Lung (tissue), 12 donors: Measurements from ENCODE around the gene SPATA20. TPM values are rescaled to one million over a fixed set of nuclear protein-coding genes. Genes with fewer than 3 reads are reported as not detected.

Experiments
- ATAC-seq: fragments of 200-7000 bp; cut with Tn5 transposase; one replicate; pipeline ENCODE4 v1.9.1; 2020; ENCODE audit warnings: moderate number of reproducible peaks; ENCODE audit not compliant: insufficient read depth, low FRiP score
- DNase-seq, 3 donors: peaks; one replicate each; pipeline ENCODE4 v3.0.0-alpha.2; 2013 to 2017
- H3K27ac ChIP-seq, 2 donors: one replicate each; pipeline ENCODE4 v1.5.1; 2013; ENCODE audit warnings: mild to moderate bottlenecking in 2 of 2, moderate library complexity in 2 of 2, control low read depth in 1 of 2, inconsistent platforms in 1 of 2, low read depth in 1 of 2, low read length in 1 of 2
- H3K27me3 ChIP-seq, 3 donors: one replicate each; pipeline ENCODE4 v1.5.1; 2013; ENCODE audit warnings: low read length in 2 of 3; ENCODE audit not compliant: control insufficient read depth in 3 of 3, insufficient read depth in 3 of 3
- H3K36me3 ChIP-seq, 4 donors: one replicate each; pipeline ENCODE4 v1.5.1; 2013; ENCODE audit warnings: low read length in 4 of 4, mild to moderate bottlenecking in 1 of 4, moderate library complexity in 1 of 4; ENCODE audit not compliant: control insufficient read depth in 4 of 4, insufficient read depth in 4 of 4
- H3K4me1 ChIP-seq, 5 donors: one replicate each; pipeline ENCODE4 v1.5.1; 2013; ENCODE audit warnings: low read length in 5 of 5, mild to moderate bottlenecking in 2 of 5, moderate library complexity in 1 of 5; ENCODE audit not compliant: control insufficient read depth in 5 of 5, insufficient read depth in 5 of 5
- H3K4me3 ChIP-seq: one replicate; pipeline ENCODE4 v1.5.1; 2013; ENCODE audit warnings: mild to moderate bottlenecking, control low read depth, moderate library complexity
- H3K9ac ChIP-seq, 2 donors: one replicate each; pipeline ENCODE4 v1.5.1; 2013; ENCODE audit warnings: low read length in 2 of 2, control low read depth in 1 of 2; ENCODE audit not compliant: insufficient read depth in 1 of 2
- H3K9me3 ChIP-seq, 4 donors: one replicate each; pipeline ENCODE4 v1.5.1; 2013; ENCODE audit warnings: low read length in 3 of 4, mild to moderate bottlenecking in 1 of 4, moderate library complexity in 1 of 4; ENCODE audit not compliant: control insufficient read depth in 4 of 4, insufficient read depth in 3 of 4
- CTCF ChIP-seq: IDR thresholded peaks from 2 replicates; pipeline ENCODE4 v1.5.1; 2012; ENCODE audit warnings: mild to moderate bottlenecking; ENCODE audit errors: control extremely low read depth, extremely low read depth
- WGBS, 2 donors: extraction: QIAGEN DNeasy Blood & Tissue Kit; methylation state at CpG; one replicate each; pipeline ENCODE4 v1.1.7; 2013; 5-methylcytosine and 5-hydroxymethylcytosine counted together
- polyA plus RNA-seq, 2 donors: library from polyadenylated mRNA; stranded (reverse); fragments of 200-250 nt; gene quantifications; one replicate each; pipeline ENCODE4 v1.2.1, GENCODE V29; 2013
- total RNA-seq, 2 donors: library from RNA; depleted of rRNA in 1 of 2; stranded (reverse); fragments of >200 nt in 1 of 2; gene quantifications; one replicate each; pipeline ENCODE4 v1.2.1, GENCODE V29; 2014 to 2021
- donor health status: control.
- donor health status: control.
- donor health status: Bipolar disorder and iron deficiency.
- donor health status: healthy.
- donor health status: DM: yes; HTN: yes; CAD: no.

The SPATA20 gene
- total and polyA plus RNA-seq, 4 donors = 10.5 to 37.8 (median 29.0) TPM

DNA sequence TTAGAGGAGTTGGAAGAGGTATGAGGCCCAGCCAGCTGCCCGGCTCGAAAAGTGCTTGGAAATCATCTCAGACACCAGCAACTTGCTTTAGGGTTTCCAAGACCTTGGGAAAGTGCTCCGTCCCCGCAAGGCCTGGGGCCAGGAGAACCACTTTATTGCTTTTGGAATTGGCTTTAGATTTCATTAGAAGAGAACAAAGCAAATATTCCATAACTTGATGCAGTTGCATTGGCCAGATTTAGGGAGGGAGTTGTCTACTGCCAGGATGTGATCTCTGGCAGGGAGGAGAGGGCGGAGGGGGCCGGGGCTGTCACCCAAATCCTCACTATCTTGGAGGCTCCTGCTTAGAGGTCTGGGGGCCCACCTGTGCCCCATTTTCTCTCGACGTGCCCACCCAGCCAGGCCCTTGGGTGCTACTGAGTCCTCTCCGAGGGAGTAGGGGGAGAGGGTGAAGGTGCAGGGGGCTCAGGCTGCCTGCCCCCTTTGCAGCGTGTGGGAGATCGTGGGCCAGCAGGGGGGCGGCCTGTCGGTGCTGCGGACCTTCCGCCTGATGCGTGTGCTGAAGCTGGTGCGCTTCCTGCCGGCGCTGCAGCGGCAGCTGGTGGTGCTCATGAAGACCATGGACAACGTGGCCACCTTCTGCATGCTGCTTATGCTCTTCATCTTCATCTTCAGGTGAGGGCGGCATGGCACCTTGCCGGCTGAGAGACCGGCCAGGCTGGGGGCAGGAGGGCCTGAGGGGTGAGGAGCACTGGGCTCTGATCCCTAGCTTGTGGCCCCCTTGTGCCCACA, 44.2 kb downstream of the SPATA20 start:
- Histone ChIP-seq H3K27me3 (no peaks in the 10 kb centered on the region), H3K4me3 (no peak overlapping the region), H3K36me3 (peaks cover 0 to 20% (median under 1%) of the 10 kb centered on the region in 4 donors), H3K9me3 (no peaks in the 10 kb centered on the region), H3K4me1 (peaks cover 6 to 67% (median 30%) of the 10 kb centered on the region in 5 donors), H3K27ac (no peak overlapping the region), H3K9ac (no peak overlapping the region)
- WGBS, 2 donors = 95 to 96% methylated on average over 24 of the region's 24 CpGs
- TF ChIP-seq CTCF = no peak
- DNase-seq (no peak), ATAC-seq (no peak)

- Histone ChIP-seq H3K27me3 (no peaks in the 10 kb centered on the region), H3K9me3 (no peaks in the 10 kb centered on the region), H3K36me3 (peaks cover 0 to 20% (median 3%) of the 10 kb centered on the region in 4 donors), H3K27ac (no peak overlapping the region), H3K4me1 (peaks cover 6 to 63% (median 30%) of the 10 kb centered on the region in 5 donors), H3K9ac (no peak overlapping the region), H3K4me3 (no peak overlapping the region)
- DNase-seq (peak; percentile 82 to 90 (median 89)), ATAC-seq (no peak)
- 58 to 62% methylated on average over 10 of the region's 10 CpGs for WGBS, 2 donors
- TF ChIP-seq CTCF = no peak
These were observed 46.3 kb downstream of the SPATA20 start for GRCh38 chr17:50593321-50593720.

DNA sequence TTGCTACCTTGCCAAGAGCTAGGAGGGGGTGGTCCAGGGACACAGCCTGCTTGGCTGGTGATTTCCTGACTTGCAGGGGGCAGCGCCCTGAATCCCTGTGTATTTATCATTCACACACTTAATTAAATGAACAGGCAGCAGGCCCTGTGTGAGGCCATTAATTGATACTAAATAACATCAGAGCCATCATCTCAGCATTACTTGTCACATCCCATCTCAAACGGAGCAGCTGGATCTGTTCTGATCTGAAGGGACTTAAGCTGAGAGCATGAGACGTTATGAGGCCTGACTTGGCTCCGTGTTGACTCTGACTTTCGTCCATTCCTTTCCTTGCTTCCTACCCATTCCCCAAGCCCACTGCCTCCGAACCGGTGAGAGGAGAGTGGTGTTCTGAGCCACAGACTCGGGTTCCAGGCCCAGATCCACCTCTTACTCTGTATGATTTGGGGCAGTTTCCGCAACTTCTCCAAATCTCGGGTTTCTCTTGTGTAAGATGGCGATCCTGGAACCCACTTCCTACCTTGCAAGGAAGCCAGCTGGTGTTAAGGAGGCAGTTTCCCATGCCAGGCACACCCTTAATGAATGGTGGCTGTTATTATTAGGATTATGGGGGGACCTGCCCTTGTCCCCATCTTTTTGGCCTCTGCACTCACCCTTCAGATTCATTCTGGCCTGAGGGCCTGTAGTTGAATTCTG, 47.3 kb downstream of the SPATA20 start:
- Histone ChIP-seq H3K4me1 (peaks cover 6 to 53% (median 24%) of the 10 kb centered on the region in 5 donors), H3K4me3 (no peak overlapping the region), H3K36me3 (peaks cover 0 to 20% (median 4%) of the 10 kb centered on the region in 4 donors), H3K9me3 (no peaks in the 10 kb centered on the region), H3K9ac (peak overlapping the region in 1 of 2 donors; percentile 36), H3K27ac (no peak overlapping the region), H3K27me3 (no peaks in the 10 kb centered on the region)
- 64 to 81% methylated on average over 11 of the region's 11 CpGs for WGBS, 2 donors
- no peak for ATAC-seq
- DNase-seq = peak; percentile 34 to 76 (median 67)
- no peak for TF ChIP-seq CTCF
